Lung (tissue), 12 donors: ENCODE results near the gene GPBAR1. TPM values are rescaled to one million over a fixed set of nuclear protein-coding genes. Genes with fewer than 3 reads are reported as not detected.

Source experiments
- ATAC-seq: fragments of 200-7000 bp; cut with Tn5 transposase; one replicate; pipeline ENCODE4 v1.9.1; 2020; ENCODE audit warnings: moderate number of reproducible peaks; ENCODE audit not compliant: insufficient read depth, low FRiP score
- DNase-seq, 3 donors: peaks; one replicate each; pipeline ENCODE4 v3.0.0-alpha.2; 2013 to 2017
- H3K27ac ChIP-seq, 2 donors: one replicate each; pipeline ENCODE4 v1.5.1; 2013; ENCODE audit warnings: mild to moderate bottlenecking in 2 of 2, moderate library complexity in 2 of 2, control low read depth in 1 of 2, inconsistent platforms in 1 of 2, low read depth in 1 of 2, low read length in 1 of 2
- H3K27me3 ChIP-seq, 3 donors: one replicate each; pipeline ENCODE4 v1.5.1; 2013; ENCODE audit warnings: low read length in 2 of 3; ENCODE audit not compliant: control insufficient read depth in 3 of 3, insufficient read depth in 3 of 3
- H3K36me3 ChIP-seq, 4 donors: one replicate each; pipeline ENCODE4 v1.5.1; 2013; ENCODE audit warnings: low read length in 4 of 4, mild to moderate bottlenecking in 1 of 4, moderate library complexity in 1 of 4; ENCODE audit not compliant: control insufficient read depth in 4 of 4, insufficient read depth in 4 of 4
- H3K4me1 ChIP-seq, 5 donors: one replicate each; pipeline ENCODE4 v1.5.1; 2013; ENCODE audit warnings: low read length in 5 of 5, mild to moderate bottlenecking in 2 of 5, moderate library complexity in 1 of 5; ENCODE audit not compliant: control insufficient read depth in 5 of 5, insufficient read depth in 5 of 5
- H3K4me3 ChIP-seq: one replicate; pipeline ENCODE4 v1.5.1; 2013; ENCODE audit warnings: mild to moderate bottlenecking, control low read depth, moderate library complexity
- H3K9ac ChIP-seq, 2 donors: one replicate each; pipeline ENCODE4 v1.5.1; 2013; ENCODE audit warnings: low read length in 2 of 2, control low read depth in 1 of 2; ENCODE audit not compliant: insufficient read depth in 1 of 2
- H3K9me3 ChIP-seq, 4 donors: one replicate each; pipeline ENCODE4 v1.5.1; 2013; ENCODE audit warnings: low read length in 3 of 4, mild to moderate bottlenecking in 1 of 4, moderate library complexity in 1 of 4; ENCODE audit not compliant: control insufficient read depth in 4 of 4, insufficient read depth in 3 of 4
- CTCF ChIP-seq: IDR thresholded peaks from 2 replicates; pipeline ENCODE4 v1.5.1; 2012; ENCODE audit warnings: mild to moderate bottlenecking; ENCODE audit errors: control extremely low read depth, extremely low read depth
- WGBS, 2 donors: extraction: QIAGEN DNeasy Blood & Tissue Kit; methylation state at CpG; one replicate each; pipeline ENCODE4 v1.1.7; 2013; 5-methylcytosine and 5-hydroxymethylcytosine counted together
- polyA plus RNA-seq, 2 donors: library from polyadenylated mRNA; stranded (reverse); fragments of 200-250 nt; gene quantifications; one replicate each; pipeline ENCODE4 v1.2.1, GENCODE V29; 2013
- total RNA-seq, 2 donors: library from RNA; depleted of rRNA in 1 of 2; stranded (reverse); fragments of >200 nt in 1 of 2; gene quantifications; one replicate each; pipeline ENCODE4 v1.2.1, GENCODE V29; 2014 to 2021
- donor health status: control.
- donor health status: control.
- donor health status: Bipolar disorder and iron deficiency.
- donor health status: healthy.
- donor health status: DM: yes; HTN: yes; CAD: no.

The GPBAR1 gene
- total and polyA plus RNA-seq, 4 donors = 0.60 to 3.3 (median 2.1) TPM

DNA sequence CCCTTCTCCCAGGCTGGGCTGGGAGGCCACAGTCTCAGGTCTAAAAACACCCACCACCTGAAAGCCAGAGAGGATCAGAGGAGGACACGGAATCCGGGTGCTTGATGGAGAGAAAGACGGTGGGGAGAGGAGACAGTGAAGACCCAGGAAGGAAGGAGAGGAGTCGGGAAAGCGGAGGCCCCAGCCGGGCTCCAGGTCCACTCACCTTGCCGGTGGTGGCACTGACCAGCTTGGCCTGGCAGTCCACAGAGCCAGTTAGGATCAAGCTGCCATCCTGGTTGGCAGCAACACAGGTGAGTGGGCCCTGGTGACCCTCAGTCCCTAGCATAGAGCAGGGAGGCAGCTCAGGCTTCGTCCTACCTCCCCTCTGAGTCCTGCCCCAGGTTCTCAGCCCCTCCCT, 4.8 kb downstream of the GPBAR1 start:
- no peak for DNase-seq
- Histone ChIP-seq H3K27ac (no peak overlapping the region), H3K4me3 (no peak overlapping the region), H3K27me3 (no peaks in the 10 kb centered on the region), H3K4me1 (peaks cover 0 to 14% (median 13%) of the 10 kb centered on the region in 5 donors), H3K9ac (no peak overlapping the region), H3K9me3 (no peaks in the 10 kb centered on the region), H3K36me3 (peaks cover 5 to 40% (median 11%) of the 10 kb centered on the region in 4 donors)
- TF ChIP-seq CTCF = no peak
- no peak for ATAC-seq
- 92 to 96% methylated on average over 8 of the region's 8 CpGs for WGBS, 2 donors

- ATAC-seq = no peak
- Histone ChIP-seq H3K9ac (no peak overlapping the region), H3K4me1 (peaks cover 3 to 11% (median 9%) of the 10 kb centered on the region in 5 donors), H3K9me3 (no peaks in the 10 kb centered on the region), H3K4me3 (no peak overlapping the region), H3K27me3 (no peaks in the 10 kb centered on the region), H3K36me3 (peaks cover 5 to 40% (median 11%) of the 10 kb centered on the region in 4 donors), H3K27ac (no peak overlapping the region)
- 94 to 96% methylated on average over 13 to 15 of the region's 15 CpGs for whole genome bisulfite sequencing, 2 donors
- TF ChIP-seq CTCF = no peak
- DNase-seq = no peak
Observed at GRCh38 chr2:218266316-218266979, 5.6 kb downstream of the GPBAR1 start.

DNA sequence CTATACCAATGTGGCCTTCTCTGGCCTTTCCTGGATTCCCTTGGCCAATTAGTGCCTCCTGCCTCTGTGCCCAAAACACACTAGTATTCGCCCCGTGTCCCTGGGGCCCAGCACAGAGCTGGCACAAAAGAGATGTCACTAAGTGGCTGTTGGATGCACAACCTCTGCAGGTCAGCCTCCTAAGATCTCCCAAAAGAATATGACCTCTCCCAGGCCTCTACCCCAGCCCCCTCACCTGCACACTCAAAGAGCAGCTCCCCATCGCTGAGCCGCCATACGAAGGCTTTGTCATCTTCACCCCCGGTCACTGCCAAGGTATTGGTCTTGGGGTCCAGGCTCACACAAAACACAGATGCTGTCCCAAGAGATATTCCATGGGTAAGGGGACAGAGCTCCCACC, 6.4 kb downstream of the GPBAR1 start:
- no peak for DNase-seq
- Histone ChIP-seq H3K36me3 (peaks cover 5 to 40% (median 11%) of the 10 kb centered on the region in 4 donors), H3K27ac (no peak overlapping the region), H3K27me3 (no peaks in the 10 kb centered on the region), H3K4me3 (no peak overlapping the region), H3K9ac (no peak overlapping the region), H3K9me3 (no peaks in the 10 kb centered on the region), H3K4me1 (peaks cover 5 to 19% (median 9%) of the 10 kb centered on the region in 5 donors)
- TF ChIP-seq CTCF = no peak
- WGBS, 2 donors = 97 to 99% methylated on average over 6 of the region's 6 CpGs
- no peak for ATAC-seq
